Ishikawa (cell line): ENCODE data around the gene FLYWCH1.

Experiments
- CEBPB ChIP-seq: IDR thresholded peaks from 2 replicates; pipeline ENCODE4 v1.6.1; 2012
- CREB1 ChIP-seq: IDR thresholded peaks from 2 replicates; pipeline ENCODE4 v1.6.1; 2012; ENCODE audit warnings: low read depth
- EGR1 ChIP-seq: IDR thresholded peaks from 2 replicates; pipeline ENCODE4 v1.6.1; 2012
- EP300 ChIP-seq: IDR thresholded peaks from 2 replicates; pipeline ENCODE4 v1.6.1; 2012; ENCODE audit warnings: borderline replicate concordance
- FOXM1 ChIP-seq: IDR thresholded peaks from 2 replicates; pipeline ENCODE4 v1.6.1; 2012; ENCODE audit warnings: low read depth, borderline replicate concordance
- NFIC ChIP-seq: IDR thresholded peaks from 2 replicates; pipeline ENCODE4 v1.6.1; 2012
- RAD21 ChIP-seq: IDR thresholded peaks from 2 replicates; pipeline ENCODE4 v1.6.1; 2012; ENCODE audit warnings: low read depth
- TAF1 ChIP-seq: IDR thresholded peaks from 2 replicates; pipeline ENCODE4 v1.6.1; 2012; ENCODE audit warnings: low read depth, mild to moderate bottlenecking
- TCF12 ChIP-seq: IDR thresholded peaks from 2 replicates; pipeline ENCODE4 v1.6.1; 2012; ENCODE audit warnings: low read depth
- TEAD4 ChIP-seq: IDR thresholded peaks from 2 replicates; pipeline ENCODE4 v1.6.1; 2012
- YY1 ChIP-seq: IDR thresholded peaks from 2 replicates; pipeline ENCODE4 v1.6.1; 2012; ENCODE audit warnings: low read depth
- ZBTB7A ChIP-seq: IDR thresholded peaks from 2 replicates; pipeline ENCODE4 v1.6.1; 2012; ENCODE audit warnings: low read depth
- TF ChIP-seq, protein P1 (sequence below): IDR thresholded peaks from 2 replicates; pipeline ENCODE4 v1.6.1; 2012; ENCODE audit warnings: low read depth, mild to moderate bottlenecking
- TF ChIP-seq, protein P2 (sequence below): IDR thresholded peaks from 2 replicates; pipeline ENCODE4 v1.6.1; 2012
- TF ChIP-seq, protein P3 (sequence below): IDR thresholded peaks from 2 replicates; pipeline ENCODE4 v1.6.1; 2012

FLYWCH1 gene

DNA sequence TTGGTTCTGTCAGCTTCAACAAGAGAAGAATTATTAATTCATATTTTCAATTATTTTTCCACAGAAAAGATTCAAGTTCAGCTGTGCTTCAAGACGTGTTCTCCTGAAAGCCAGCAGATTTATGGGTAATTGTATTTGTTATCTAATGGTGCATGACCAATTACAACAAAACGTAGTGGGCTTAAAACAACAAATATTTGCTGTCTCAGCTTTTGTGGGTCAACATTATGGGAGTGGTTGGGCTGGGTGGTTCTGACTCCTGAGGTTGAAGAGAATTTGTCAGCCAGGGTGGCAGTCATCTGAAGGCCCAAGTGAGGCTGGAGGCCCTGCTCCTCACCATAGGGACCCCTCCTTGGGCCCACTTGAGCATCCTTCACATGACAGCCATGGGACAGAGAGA is 28.2 kb downstream of the FLYWCH1 start:
- TF ChIP-seq TEAD4, result no peak
- TF ChIP-seq TCF12, result no peak
- no peak for TF ChIP-seq TAF1
- TF ChIP-seq CEBPB, result no peak

DNA sequence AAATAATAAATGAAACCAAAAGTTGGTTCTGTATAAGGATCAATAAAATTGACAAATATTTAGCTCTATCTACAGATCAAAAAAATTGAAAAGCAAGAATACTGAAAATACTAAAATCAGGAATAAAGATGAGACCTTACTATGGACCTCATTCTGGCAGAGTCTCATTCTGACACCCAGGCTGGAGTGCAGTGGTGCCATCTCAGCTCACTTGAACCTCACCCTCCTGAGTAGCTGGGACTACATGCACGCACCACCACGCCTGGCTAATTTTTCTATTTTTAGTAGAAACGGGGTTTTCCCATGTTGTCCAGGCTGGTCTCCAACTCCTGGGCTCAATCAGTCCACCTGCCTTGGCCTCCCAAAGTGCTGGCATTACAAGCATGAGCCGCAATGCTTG is 30.3 kb downstream of the FLYWCH1 start:
- TF ChIP-seq TEAD4 (no peak), TCF12 (no peak), FOXM1 (no peak), RAD21 (no peak), EP300 (no peak), YY1 (no peak), NFIC (no peak), CEBPB (no peak), TAF1 (no peak), EGR1 (no peak)
- TF ChIP-seq, protein P1, sequence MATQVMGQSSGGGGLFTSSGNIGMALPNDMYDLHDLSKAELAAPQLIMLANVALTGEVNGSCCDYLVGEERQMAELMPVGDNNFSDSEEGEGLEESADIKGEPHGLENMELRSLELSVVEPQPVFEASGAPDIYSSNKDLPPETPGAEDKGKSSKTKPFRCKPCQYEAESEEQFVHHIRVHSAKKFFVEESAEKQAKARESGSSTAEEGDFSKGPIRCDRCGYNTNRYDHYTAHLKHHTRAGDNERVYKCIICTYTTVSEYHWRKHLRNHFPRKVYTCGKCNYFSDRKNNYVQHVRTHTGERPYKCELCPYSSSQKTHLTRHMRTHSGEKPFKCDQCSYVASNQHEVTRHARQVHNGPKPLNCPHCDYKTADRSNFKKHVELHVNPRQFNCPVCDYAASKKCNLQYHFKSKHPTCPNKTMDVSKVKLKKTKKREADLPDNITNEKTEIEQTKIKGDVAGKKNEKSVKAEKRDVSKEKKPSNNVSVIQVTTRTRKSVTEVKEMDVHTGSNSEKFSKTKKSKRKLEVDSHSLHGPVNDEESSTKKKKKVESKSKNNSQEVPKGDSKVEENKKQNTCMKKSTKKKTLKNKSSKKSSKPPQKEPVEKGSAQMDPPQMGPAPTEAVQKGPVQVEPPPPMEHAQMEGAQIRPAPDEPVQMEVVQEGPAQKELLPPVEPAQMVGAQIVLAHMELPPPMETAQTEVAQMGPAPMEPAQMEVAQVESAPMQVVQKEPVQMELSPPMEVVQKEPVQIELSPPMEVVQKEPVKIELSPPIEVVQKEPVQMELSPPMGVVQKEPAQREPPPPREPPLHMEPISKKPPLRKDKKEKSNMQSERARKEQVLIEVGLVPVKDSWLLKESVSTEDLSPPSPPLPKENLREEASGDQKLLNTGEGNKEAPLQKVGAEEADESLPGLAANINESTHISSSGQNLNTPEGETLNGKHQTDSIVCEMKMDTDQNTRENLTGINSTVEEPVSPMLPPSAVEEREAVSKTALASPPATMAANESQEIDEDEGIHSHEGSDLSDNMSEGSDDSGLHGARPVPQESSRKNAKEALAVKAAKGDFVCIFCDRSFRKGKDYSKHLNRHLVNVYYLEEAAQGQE, result no peak
- TF ChIP-seq, protein P2, sequence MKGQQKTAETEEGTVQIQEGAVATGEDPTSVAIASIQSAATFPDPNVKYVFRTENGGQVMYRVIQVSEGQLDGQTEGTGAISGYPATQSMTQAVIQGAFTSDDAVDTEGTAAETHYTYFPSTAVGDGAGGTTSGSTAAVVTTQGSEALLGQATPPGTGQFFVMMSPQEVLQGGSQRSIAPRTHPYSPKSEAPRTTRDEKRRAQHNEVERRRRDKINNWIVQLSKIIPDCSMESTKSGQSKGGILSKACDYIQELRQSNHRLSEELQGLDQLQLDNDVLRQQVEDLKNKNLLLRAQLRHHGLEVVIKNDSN, result no peak

DNA sequence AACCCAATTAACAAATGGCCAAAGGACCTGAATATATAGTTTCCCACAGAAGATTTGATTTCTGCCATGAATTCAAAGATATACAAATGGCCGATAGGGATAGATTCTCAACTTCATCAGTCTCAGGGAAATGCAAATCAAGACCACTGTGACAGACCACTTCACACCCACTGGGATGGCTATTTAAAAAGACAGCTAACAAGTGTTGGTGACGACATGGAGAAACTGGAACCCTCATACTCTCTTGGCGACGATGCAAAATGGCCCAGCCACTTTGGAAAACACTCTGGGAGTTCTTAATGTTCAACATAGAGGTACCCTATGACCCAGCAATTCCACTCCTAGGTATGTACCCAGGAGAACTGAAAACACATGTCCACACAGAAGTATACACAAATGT is 34.9 kb downstream of the FLYWCH1 start:
- TF ChIP-seq EP300, result no peak
- TF ChIP-seq TCF12, result no peak
- TF ChIP-seq, protein P3, sequence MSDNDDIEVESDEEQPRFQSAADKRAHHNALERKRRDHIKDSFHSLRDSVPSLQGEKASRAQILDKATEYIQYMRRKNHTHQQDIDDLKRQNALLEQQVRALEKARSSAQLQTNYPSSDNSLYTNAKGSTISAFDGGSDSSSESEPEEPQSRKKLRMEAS, result no peak
- TF ChIP-seq, protein P1, result no peak
- no peak for TF ChIP-seq RAD21
- TF ChIP-seq NFIC, result no peak
- no peak for TF ChIP-seq YY1
- no peak for TF ChIP-seq CEBPB
- TF ChIP-seq, protein P2, result no peak
- no peak for TF ChIP-seq ZBTB7A
- TF ChIP-seq CREB1, result no peak
- TF ChIP-seq TAF1, result no peak

DNA sequence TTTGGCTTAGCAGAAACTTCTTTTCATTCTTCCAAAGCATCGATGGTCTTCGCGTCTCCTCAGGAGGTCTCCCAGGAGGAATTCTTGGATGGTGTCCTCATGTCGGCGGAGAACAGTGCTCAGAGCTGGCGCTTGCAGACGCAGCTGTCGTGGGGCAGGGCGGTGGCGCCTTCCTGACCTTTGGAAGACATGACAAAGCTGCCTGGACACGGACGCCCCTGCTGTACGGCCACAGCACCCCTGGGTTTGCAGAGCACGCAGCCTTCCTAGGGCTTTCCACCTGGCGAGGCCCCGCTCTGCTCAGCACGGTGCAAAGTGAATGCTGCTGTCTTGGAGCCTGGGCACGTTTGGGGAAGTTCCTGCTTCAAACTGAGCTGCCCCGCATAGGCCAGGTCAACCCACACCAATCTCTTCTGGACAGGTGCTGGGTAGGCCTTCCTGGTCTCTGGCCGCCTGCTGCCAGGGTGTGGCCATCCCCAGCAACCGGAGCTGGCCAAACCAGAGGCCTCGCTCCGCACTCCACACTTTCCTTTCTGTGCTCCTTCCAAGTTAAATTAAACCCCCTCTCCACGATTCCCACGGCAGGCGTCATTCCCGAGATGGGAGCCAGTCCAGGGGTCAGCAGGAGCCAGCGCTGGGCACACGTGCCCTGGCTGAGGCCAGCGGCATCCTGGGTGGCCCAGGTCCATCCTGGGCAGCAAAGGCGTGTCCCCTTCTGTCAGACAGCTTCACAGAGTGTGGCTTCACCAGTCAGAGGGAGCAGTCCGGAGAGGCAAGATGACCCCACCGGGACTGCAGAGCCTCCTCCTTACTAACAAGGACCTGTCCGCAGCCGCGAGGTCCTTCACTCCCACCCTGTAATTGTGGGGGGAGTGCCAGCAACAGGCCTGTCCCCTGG is 37.3 kb downstream of the FLYWCH1 start:
- TF ChIP-seq EP300 (no peak), TEAD4 (no peak), NFIC (no peak), EGR1 (no peak), TCF12 (no peak), YY1 (no peak), TAF1 (no peak), FOXM1 (no peak), CEBPB (no peak), CREB1 (no peak), ZBTB7A (no peak), RAD21 (no peak)
- TF ChIP-seq, protein P1, result no peak
- TF ChIP-seq, protein P3, result no peak
- TF ChIP-seq, protein P2, result no peak
